AG08396 (cell line): ENCODE data around the gene FGFR4.

Experiments
- DNase-seq: peaks from one replicate; pipeline ENCODE4 v3.0.0; 2012; ENCODE audit warnings: low spot score, mixed read lengths

The FGFR4 gene

GRCh38 chr5:177103523-177104253 is 17.0 kb downstream of the FGFR4 start:
- DNase-seq, result no peak

GRCh38 chr5:177105691-177106476 is 19.2 kb downstream of the FGFR4 start:
- DNase-seq, result no peak

GRCh38 chr5:177107159-177107558 is 20.4 kb downstream of the FGFR4 start:
- no peak for DNase-seq

- DNase-seq, result no peak
Observed at GRCh38 chr5:177109810-177110209, 23.1 kb downstream of the FGFR4 start.

GRCh38 chr5:177111720-177112394 is 25.1 kb downstream of the FGFR4 start:
- DNase-seq, result peak; percentile 73

GRCh38 chr5:177112589-177113220 is 26.0 kb downstream of the FGFR4 start:
- no peak for DNase-seq

GRCh38 chr5:177113566-177114424 is 27.1 kb downstream of the FGFR4 start:
- peak; percentile 92 for DNase-seq

GRCh38 chr5:177116631-177117373 is 30.1 kb downstream of the FGFR4 start:
- DNase-seq, result peak; percentile 82

GRCh38 chr5:177117441-177118045 is 30.8 kb downstream of the FGFR4 start:
- no peak for DNase-seq

GRCh38 chr5:177122566-177122965 is 35.9 kb downstream of the FGFR4 start:
- no peak for DNase-seq

- DNase-seq, result no peak
Observed at GRCh38 chr5:177123789-177124485, 37.2 kb downstream of the FGFR4 start.

GRCh38 chr5:177124486-177124991 is 37.8 kb downstream of the FGFR4 start:
- DNase-seq, result no peak

GRCh38 chr5:177126771-177127170 is 40.1 kb downstream of the FGFR4 start:
- no peak for DNase-seq

- DNase-seq, result no peak
Observed at GRCh38 chr5:177128551-177128981, 41.9 kb downstream of the FGFR4 start.

- DNase-seq, result no peak
Observed at GRCh38 chr5:177130211-177131018, 43.7 kb downstream of the FGFR4 start.

GRCh38 chr5:177131019-177131320 is 44.3 kb downstream of the FGFR4 start:
- DNase-seq, result no peak

GRCh38 chr5:177131352-177132135 is 44.8 kb downstream of the FGFR4 start:
- no peak for DNase-seq
